Measurements from ENCODE around the gene ODAD4. TPM values are rescaled to one million over a fixed set of nuclear protein-coding genes. Genes with fewer than 3 reads are reported as not detected.

Gene ODAD4
- total RNA-seq, 3 donors from 2014 or later (not counting 1 experiment from before 2014, with no cell fraction given) = 0.70 to 2.9 (median 0.95) TPM

DNA sequence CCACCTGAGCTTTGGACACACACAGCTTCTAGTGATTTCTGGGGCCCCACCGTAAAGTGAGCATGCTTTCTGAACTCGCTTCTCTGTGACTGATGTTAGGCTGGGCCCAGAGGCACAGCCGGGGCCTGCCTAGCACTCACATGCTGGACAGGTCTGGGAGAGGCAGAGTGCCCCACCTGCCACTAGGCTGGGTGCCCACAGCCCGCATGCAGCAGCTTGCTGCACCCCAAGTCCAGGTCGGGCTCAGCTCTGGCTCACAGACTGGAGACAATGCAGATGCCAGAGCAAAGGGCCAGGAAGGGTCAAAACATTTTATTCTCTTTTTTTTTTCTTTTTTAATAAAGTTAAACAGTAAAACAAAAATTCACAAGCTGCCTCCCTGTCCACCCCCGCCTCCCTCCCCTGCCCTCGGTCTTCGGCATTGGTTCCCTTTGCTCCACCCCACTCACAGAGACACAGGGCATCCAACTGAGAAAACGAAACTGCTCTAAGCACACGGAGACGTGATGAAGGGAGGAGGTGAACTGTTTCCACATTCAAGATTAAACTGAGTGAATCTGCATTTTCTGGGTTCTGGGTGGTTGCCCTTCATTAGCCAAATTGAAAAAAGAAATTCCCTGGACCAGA is 45.8 kb downstream of the ODAD4 start:
- H3K36me3 ChIP-seq (ENCODE audit: control insufficient read depth, insufficient read depth, low read length) = peaks cover 70% of the 10 kb centered on the region
- H3K27me3 ChIP-seq (ENCODE audit: control insufficient read depth, insufficient read depth, low read length) = no peaks in the 10 kb centered on the region
- intact Hi-C loops (cut with micrococcal nuclease) = no loop called here
- ATAC-seq (no peak), DNase-seq (no peak)
- TF ChIP-seq, protein P1, sequence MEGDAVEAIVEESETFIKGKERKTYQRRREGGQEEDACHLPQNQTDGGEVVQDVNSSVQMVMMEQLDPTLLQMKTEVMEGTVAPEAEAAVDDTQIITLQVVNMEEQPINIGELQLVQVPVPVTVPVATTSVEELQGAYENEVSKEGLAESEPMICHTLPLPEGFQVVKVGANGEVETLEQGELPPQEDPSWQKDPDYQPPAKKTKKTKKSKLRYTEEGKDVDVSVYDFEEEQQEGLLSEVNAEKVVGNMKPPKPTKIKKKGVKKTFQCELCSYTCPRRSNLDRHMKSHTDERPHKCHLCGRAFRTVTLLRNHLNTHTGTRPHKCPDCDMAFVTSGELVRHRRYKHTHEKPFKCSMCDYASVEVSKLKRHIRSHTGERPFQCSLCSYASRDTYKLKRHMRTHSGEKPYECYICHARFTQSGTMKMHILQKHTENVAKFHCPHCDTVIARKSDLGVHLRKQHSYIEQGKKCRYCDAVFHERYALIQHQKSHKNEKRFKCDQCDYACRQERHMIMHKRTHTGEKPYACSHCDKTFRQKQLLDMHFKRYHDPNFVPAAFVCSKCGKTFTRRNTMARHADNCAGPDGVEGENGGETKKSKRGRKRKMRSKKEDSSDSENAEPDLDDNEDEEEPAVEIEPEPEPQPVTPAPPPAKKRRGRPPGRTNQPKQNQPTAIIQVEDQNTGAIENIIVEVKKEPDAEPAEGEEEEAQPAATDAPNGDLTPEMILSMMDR (IDR thresholded peaks at IDR 0.05) = no peak
- H3K4me3 ChIP-seq (ENCODE audit: low read length) = no peak overlapping the region
- H3K4me1 ChIP-seq (ENCODE audit: control insufficient read depth, insufficient read depth, low read length) = peaks cover 28% of the 10 kb centered on the region
- no peak overlapping the region for H3K27ac ChIP-seq (ENCODE audit: low read length)
- Mint-ChIP-seq H3K9me3 (no peaks in the 10 kb centered on the region), H3K36me3 (no peaks in the 10 kb centered on the region), H3K4me1 (peaks cover 19 to 27% of the 10 kb centered on the region in 2 donors), H3K27ac (peak overlapping the region in 1 of 2 donors; percentile 40), H3K4me3 (no peak overlapping the region), H3K27me3 (ENCODE audit: low read depth in 2 of 2) (no peaks in the 10 kb centered on the region)
- H3K9me3 ChIP-seq (ENCODE audit: control insufficient read depth, insufficient read depth, low read length) = no peaks in the 10 kb centered on the region
- WGBS (ENCODE audit: insufficient coverage) = 93% methylated on average over 11 of the region's 11 CpGs

DNA sequence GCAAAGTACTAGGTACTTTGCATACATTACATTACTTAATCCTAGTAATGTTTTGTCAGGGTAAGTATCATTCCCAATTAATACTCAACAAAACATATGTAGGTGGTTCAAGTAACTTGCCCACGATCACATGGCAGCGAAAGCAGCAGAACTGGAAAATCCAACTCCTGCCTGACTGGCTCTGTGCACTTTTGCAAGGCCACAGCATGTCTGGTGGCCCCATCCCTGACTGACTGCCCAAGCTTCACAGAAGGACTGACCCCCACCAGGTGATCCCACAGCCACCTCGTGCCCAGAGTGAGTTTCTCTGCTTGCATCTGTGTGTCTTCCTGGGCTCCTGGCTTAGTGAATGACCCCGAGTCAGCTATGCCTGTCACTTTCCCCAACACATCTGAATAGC is 47.6 kb downstream of the ODAD4 start:
- no peaks in the 10 kb centered on the region for H3K27me3 ChIP-seq (ENCODE audit: control insufficient read depth, insufficient read depth, low read length)
- WGBS (ENCODE audit: insufficient coverage) = 95% methylated on average over 4 of the region's 4 CpGs
- peaks cover 14% of the 10 kb centered on the region for H3K4me1 ChIP-seq (ENCODE audit: control insufficient read depth, insufficient read depth, low read length)
- ATAC-seq (no peak), DNase-seq (no peak)
- Mint-ChIP-seq H3K4me1 (peaks cover 12 to 18% of the 10 kb centered on the region in 2 donors), H3K27me3 (ENCODE audit: low read depth in 2 of 2) (no peaks in the 10 kb centered on the region), H3K36me3 (peaks cover 11% of the 10 kb centered on the region), H3K27ac (no peak overlapping the region), H3K9me3 (no peaks in the 10 kb centered on the region), H3K4me3 (no peak overlapping the region)
- no peak overlapping the region for H3K4me3 ChIP-seq (ENCODE audit: low read length)
- intact Hi-C loops (cut with micrococcal nuclease) = no loop called here
- TF ChIP-seq, protein P1 (IDR thresholded peaks at IDR 0.05) = no peak
- H3K9me3 ChIP-seq (ENCODE audit: control insufficient read depth, insufficient read depth, low read length) = no peaks in the 10 kb centered on the region
- peaks cover 74% of the 10 kb centered on the region for H3K36me3 ChIP-seq (ENCODE audit: control insufficient read depth, insufficient read depth, low read length)
- H3K27ac ChIP-seq (ENCODE audit: low read length) = no peak overlapping the region

DNA sequence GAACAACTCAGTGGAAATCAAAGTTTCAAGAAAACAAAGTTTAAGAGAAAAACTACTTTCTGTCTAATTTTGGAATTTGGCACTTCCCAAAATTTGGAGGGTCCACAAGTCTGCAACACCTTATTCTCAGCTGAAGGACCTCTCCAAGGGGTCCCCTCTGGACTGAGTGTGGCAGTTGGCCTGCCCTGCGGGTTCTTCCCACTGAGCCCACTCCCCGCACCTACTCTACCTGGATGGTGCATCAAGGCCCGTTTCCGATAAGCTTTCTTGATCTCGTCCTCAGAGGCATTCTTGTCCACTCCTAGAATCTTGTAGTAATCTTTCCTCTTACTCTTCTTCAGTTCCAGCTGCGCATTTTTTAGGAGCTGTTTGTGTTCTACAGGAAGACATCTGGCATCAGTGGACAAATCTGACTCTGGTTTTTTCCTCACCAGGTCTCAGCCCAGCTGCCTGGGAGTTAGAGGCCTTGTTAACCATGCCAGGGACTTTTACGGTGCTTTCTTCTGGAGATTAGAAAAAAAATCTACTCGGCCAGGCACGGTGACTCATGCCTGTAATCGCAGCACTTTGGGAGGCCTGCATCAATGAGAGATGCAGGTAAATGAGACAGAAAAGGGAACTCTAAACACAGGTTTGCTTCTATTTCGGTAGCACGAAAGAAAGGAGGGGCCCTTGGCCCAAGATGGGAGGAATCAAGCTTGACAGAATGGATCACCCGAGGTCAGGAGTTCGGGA is 51.8 kb downstream of the ODAD4 start:
- H3K27me3 ChIP-seq (ENCODE audit: control insufficient read depth, insufficient read depth, low read length) = no peaks in the 10 kb centered on the region
- peaks cover 23% of the 10 kb centered on the region for H3K36me3 Mint-ChIP-seq

More for the DNA sequence above, 51.8 kb downstream of the ODAD4 start:
- H3K9me3 Mint-ChIP-seq = no peaks in the 10 kb centered on the region
- TF ChIP-seq, protein P1 (IDR thresholded peaks at IDR 0.05) = no peak
- Histone ChIP-seq H3K36me3 (ENCODE audit: control insufficient read depth, insufficient read depth, low read length) (peaks cover 62% of the 10 kb centered on the region), H3K27ac (ENCODE audit: low read length) (no peak overlapping the region), H3K9me3 (ENCODE audit: control insufficient read depth, insufficient read depth, low read length) (no peaks in the 10 kb centered on the region), H3K4me1 (ENCODE audit: control insufficient read depth, insufficient read depth, low read length) (no peaks in the 10 kb centered on the region), H3K4me3 (ENCODE audit: low read length) (no peak overlapping the region)
- peaks cover 5 to 7% of the 10 kb centered on the region in 2 donors for H3K4me1 Mint-ChIP-seq
- 97% methylated on average over 14 of the region's 14 CpGs for WGBS (ENCODE audit: insufficient coverage)
- H3K27me3 Mint-ChIP-seq (ENCODE audit: low read depth in 2 of 2) = no peaks in the 10 kb centered on the region
- ATAC-seq = no peak
- DNase-seq = no peak
- H3K27ac Mint-ChIP-seq = peak overlapping the region in 1 of 2 donors; percentile 31
- intact Hi-C loops (cut with micrococcal nuclease) = no loop called here
- H3K4me3 Mint-ChIP-seq = no peak overlapping the region

Measured in natural killer cell (primary cell).